ENCODE data around the gene SDE2.
"Not testable (repeated sequence)": the region's sequence is repeated elsewhere in the genome, so short reads cannot be mapped to it uniquely, and the experiment has no call there.

SDE2 gene

DNA sequence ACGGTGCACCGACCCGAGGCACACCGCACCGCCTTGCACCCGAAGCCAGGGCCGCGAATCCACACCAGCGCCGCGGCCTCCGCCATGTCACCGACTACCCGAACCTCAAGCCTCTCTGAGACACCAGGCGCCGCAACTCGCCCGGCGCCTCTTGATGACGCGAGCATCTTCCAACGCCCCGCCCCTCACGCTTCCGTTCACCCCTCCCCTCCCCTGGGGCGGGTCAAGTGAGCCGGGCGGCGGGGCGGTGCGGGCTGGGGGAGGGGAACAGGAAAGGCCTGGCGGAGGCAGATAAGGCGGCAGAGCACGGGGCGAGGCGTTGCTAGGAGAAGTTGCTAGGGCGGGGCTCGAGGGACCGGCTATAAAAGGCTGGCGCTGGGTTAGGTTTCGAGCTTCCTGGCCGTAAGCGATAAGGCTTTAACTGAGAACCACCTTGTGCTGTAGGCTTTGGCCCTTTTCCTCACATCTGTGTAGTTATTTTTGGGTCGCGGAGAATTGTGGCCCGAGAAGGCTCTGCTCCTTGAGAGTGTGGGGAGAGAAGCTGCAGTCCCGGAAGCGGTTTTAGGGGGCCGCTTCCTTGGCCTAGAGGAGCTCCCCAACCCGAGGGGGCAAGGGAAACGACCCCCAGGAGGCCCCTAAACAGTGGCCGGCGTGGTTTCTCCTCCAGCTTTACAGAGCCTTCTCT is at the start of gene SDE2:
SDE2 (minus strand) TSS at position 117 of the 685 bp plus-strand sequence; CDS start at position 86, 31 bp downstream.
- DNase-seq, result peak; percentile 100

DNA sequence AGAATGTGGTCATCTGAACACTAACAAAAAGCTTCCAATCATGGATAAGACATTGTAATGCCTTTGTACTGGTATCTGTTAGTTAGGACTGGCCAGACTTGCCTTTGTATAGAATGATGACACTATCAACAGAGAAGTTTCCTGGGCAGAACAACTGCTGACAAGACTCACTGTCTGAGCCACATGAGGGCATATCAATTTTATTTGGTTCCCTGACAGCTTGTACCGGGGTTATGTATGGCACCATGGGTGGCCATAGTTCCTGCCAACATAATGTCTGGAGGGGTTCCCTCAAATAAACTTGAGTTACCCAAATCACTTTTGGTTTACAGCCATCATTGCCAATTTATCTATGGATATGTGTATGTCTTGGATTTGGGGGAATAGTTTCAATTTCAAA is 49.7 kb upstream of the SDE2 start:
- no peak for DNase-seq

DNA sequence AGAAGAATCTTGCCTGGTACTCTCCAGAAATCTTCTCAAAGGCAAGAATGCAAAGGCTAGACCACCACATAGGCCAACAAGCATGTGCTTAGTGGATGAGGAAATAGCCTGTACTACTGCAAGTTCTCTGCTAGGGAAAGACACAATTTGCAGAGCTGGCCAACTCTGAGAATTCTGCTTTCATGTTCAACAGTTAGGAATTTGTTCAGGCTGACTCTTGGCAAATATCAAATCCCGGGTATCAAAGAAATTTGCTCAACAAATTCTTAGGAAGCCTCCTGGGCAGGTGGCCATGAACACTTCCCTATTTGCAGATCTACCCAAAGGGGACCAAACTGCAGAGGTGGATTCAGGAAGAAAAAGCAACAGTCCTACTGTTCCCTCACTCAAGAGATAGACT is 48.4 kb upstream of the SDE2 start:
- DNase-seq, result no peak

DNA sequence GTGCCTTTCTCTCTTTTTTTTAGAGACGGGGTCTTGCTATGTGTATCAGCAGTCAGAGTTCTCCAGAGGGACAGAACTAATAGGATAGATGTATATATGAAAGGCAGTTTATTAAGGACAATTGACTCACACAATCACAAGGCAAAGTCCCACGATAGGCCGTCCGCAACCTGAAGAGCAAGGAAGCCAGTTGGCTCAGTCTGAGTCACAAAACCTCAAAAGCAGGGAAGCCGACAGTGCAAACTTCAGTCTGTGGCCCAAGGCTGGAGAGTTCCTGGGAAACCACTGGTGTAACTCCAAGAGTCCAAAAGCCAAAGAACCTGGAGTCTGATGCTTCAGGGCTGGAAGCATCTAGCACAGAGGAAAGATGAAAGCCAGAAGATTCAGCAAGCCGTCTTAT is 47.1 kb upstream of the SDE2 start:
- DNase-seq, result no peak

DNA sequence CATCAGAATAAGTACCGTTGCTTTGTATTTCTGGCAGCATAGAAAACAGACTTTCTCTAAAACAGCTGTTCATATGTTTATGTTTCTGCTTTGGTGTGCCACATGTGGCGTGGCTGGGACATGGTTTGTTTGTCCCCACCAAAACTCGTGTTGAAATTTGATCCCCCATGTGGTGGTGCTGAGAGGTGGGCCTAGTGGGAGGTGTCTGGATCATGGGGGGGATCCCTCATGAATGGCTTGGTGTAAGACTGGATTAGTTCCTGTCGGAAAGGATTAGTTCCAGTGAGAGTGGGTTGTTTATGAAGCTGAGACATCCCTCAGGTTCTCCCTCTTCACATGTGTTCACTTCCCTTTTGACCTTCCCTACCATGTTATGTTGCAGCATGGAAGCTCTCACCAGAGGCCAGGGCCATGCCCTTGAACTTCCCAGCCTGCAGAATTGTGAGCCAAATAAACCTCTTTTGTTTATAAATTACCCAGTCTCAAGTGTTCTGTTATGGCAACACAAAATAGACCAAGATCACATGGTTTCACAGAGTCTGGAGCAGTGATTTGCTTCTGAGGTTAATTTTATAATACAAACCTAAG is 45.5 kb upstream of the SDE2 start:
- DNase-seq, result no peak

DNA sequence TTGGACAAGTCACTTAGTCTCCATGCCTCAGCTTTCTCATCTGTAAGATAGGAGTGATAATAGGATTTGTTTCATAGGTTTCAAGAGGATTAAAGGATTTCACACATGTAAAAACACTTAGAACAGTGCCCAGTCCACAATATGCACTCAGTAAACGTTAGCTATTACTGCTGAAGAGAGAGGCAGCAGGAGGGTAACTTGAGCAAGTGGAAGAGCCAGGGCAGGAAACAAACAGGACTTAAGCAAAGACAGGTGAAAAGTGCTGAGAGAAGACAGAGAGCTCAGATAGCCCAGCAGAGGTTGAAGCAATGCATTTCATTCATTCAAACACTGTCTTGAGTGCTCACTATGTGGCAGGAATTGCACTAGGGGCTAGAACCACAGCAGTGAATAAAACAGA is 42.3 kb upstream of the SDE2 start:
- no peak for DNase-seq

DNA sequence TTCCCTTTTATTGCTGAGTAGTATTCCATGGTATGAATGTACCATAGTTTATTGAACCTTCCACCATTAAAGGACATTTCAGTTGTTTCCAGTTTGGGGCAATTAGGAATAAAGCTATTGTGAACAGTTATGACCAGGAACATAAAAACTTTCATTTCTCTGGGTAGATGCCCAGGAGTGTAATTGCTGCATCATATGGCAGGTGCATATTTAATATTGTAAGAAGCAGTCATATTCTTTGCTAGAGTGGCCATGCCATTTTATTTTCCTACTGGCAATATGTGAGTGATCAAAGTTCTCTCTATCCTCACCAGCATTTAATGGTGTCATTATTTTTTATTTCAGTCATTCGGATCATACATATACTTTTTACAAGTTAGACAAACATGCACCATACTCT is 39.5 kb upstream of the SDE2 start:
- DNase-seq, result no peak

DNA sequence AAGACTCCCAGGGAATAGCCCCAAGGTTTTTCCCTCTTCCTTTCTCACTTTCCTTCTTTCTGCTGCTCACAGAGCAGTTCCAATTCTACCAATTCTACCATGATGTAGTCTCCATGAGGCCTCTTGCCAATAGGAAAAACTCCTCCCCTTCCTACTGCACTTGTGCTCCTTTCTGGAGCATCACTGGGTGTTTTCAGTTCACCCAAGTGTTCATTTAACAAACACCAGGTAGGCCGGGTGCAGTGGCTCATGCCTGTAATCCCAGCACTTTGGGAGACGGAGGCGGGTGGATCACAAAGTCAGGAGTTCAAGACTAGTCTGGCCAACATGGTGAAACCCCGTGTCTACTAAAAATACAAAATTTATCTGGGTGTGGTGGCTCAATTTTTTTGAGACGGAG is 36.8 kb upstream of the SDE2 start:
- DNase-seq, result no peak

DNA sequence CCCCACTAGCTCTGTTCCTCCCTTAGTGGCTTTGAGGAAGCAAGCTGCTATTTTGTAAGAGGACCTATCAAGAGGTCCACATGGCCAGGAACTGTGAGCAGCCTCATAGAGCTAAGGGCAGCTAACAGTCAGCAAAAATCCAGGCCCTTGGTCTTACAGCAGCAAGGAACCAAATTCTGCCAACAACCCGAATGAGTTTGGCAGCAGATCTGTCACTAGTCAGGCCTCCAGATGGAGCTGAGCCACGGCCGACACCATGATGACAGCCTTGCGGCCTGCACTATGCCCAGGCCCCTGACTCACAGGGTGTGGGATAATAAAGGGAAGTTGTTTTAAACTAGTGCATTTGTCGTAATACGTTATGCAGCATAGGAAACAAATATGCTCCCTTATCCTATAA is 35.3 kb upstream of the SDE2 start:
- peak; percentile 22 to 82 for DNase-seq

DNA sequence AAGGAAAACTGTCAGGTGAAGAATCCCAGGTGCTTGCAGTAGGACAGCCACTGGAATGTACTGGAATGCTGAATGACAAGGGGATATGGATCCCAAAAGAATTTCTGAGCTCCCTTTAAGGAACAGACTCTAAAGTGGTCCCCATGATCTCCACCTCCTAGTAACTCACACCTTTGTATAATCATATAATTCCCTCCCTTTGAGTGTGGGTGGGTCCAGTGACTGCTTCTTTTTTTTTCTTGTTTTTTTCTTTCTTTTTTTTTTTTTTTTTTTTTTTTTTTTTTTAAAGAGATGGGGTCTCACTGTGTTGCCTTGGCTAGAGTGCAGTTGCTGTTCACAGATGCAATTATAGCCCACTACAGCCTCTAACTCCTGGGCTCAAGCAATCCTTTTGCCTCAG is 34.8 kb upstream of the SDE2 start:
- no peak for DNase-seq

DNA sequence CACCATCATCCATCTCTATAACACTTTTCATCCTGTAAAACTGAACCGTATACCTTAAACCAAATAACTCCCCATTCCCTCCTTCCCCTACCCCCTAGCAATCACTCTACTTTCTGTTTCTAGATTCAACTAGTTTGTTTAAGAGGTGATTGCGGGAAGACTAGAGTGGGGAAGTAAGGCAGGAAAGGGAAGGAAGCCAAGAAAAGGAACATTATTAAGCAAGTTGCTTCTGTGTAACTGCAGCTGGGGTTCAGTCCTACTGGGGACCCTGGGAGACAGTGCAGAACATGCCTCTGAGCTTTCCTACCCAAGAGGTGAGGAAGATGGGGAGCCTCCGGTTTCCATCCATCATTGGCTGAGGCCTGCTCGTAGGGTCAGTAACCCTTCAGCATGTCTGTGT is 34.4 kb upstream of the SDE2 start:
- DNase-seq, result no peak

DNA sequence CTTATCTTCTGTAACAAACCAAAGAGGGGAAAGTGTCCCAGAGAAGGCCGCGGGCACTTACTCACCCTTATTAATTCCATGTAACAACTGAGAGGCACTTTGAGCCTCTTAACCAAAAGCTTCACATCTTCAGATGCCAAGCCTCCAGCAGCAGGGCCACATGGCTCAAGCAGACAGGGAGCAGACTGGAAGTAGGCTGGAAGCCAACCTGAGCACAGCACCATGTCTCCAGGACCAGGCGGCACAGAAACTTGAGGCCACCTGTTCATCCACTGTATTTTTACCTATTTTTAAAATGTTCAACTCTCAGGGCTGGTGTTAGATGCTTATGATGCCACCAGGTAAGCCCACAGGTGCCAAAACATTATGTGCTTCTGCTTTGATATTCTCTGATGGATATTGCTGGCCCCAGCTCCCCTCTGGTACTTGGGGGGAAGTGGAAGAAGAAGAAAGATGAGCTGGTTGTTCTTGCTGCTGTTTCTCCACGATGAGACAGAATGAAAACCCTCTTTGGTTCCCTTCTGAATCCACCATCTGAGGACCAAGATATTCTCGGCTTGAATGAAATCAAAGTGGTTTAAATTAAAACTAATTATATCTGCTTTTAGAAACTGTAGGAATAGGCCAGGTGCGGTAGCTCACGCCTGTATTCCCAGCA is 30.6 kb upstream of the SDE2 start:
- no peak for DNase-seq

DNA sequence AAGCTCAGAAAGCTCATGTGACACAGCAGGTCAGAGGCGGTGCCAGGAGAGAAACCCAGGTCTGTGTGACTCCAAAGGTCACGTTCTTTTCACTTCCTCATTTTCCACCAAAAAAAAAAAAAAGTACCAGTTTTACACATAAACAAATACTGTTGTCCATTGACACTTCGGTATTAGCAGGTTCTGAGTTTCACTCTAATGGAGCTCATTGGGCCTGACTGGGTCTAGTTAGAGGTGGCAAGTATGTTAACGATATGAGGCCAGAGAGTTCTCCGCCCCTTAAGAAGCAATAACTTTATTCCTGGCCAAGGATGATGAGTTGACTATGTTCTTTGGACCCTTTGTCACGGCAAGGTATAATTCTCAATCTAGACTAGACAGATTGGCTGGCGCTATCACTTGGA is 30.0 kb upstream of the SDE2 start:
- DNase-seq, result peak in 1 of 2 donors; percentile 73

DNA sequence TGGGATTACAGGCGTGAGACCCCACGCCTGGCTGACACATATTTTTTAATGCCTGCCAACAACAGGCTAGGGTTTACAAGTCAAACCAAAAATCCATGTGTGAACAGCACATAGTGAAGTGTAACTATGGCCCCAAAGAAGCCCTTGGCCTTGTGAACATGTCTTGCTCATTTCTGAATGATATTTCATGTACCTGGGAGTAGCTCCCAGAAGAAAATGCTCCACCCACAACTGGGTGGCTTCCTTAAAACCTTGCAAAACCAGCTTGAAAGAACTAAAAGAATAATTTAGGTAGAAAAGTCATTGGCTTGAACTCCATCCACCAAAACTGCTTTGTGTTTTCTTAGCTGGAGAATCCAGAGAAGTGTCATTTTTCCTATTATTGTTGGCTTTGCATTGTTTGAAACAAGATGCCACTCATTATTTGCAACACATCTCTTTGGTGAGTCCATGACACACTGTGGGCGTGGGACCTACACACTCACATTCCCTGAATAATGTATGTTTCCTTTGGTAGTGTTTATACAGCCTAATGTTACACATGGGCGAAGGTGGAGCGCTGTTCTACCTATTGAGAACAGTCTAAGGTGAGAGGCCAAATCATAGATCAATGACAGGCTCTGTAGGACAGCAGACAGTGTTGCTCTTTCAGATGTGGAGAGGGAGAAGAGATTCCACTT is 28.5 kb upstream of the SDE2 start:
- DNase-seq, result no peak

DNA sequence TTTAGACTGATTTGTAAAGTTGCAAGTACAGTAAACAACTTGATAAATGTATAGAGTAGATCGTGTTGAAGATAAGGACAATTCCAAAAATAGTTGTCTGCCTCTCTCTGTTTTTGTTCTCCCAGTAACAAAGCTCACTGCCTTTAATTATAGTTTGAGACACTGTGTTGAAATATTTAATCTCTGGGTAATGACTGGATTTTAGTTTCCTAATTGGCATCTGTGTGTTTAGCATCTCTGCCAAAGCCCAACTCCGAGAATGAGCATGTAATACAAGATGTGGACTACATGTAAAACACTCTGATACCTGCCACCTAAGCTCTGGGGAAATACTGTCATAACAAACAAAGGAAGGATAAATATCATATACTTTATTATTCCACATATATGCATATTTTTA is 27.7 kb upstream of the SDE2 start:
- DNase-seq, result no peak

DNA sequence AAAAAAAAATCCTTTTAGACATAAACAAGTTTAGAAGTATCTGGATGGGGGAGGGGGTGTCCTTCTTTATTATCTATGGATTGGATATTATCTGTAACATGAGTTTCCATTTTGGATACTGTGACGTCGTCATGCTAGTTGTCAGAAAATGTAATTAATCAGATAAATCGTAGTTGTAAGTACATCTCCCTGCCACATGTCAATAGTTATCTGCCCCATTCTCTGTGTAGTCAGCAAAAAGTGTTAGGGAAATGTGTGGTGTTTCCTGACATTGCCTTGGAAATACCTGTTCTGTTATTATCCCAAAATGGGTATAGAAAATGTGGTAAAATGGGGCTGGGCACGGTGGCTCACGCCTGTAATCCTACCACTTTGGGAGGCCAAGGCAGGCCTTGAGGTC is 24.6 kb upstream of the SDE2 start:
- DNase-seq, result no peak

DNA sequence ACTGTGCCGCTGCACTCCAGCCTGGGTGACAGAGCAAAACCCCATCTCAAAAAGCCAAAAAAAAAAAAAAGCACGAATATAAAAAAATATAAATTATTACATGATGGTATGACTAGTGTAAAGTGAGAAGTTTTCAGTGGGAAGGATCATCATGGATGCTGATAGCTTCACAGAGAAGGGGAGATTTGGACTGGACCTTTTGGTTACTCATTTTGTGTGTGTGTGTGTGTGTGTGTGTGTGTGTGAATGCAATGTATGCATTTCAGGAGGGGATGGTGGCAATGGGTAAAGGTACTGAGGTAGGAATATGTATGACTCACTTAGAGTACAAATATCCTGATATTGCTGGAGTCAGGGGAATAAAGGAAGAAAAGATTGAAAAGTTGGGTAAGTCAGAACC is 22.7 kb upstream of the SDE2 start:
- no peak for DNase-seq

DNA sequence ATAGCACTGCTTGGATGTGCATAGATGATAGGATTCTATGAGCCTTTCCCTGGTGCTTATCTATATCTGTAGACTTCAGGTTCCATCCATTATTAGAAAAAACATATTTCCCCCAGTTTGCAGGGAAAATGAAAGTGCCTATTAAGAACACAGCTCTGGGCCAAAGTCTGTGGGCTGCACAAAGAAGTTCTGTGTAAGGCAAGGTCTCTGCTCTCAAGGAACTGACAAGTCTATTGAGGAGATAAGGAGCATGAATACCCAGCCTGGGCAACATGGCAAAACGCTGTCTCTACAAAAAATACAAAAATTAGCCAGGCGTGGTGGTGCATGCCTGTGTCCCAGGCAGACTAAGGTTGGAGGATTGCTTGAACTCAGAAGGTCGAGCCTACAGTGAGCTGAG is 22.3 kb upstream of the SDE2 start:
- DNase-seq, result no peak

DNA sequence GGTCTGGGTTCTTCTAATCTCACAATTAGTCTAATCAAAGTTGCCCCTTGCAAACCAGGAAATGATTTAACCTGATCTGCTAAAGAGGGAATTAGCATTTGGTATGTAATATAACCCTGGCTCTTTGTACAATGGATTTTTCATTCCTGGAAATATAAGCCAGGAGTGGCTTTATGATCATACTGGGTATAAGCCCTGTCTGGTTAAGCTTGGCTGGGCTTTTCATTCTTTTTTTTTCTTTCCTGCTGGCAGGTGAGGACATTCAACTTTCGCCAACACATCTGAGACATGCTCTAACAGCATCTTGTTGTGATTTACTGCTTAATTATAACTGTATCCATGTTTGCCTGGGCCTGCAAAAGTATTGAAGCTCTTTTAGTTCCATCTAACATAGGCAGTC is 20.4 kb upstream of the SDE2 start:
- no peak for DNase-seq

DNA sequence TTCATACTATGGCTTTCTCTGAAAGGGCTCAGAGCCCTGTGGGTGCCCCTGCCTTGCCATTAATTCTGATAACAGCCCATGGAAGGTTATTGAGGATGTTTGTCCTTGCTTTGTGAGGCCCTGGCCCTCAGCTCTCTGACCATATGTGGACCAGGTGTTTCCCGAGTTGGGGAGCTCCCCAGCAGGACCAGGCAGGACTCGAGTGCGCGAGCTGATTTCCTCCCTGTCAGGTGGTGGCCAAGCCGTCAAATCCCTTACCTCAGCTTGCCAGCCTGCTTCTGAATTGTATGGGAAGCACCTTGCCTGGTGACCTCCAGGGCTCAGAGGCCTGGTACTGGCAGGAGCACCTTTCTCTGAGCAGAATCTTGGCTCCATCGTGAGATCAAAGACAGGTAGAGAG is 17.9 kb upstream of the SDE2 start:
- no peak for DNase-seq

DNA sequence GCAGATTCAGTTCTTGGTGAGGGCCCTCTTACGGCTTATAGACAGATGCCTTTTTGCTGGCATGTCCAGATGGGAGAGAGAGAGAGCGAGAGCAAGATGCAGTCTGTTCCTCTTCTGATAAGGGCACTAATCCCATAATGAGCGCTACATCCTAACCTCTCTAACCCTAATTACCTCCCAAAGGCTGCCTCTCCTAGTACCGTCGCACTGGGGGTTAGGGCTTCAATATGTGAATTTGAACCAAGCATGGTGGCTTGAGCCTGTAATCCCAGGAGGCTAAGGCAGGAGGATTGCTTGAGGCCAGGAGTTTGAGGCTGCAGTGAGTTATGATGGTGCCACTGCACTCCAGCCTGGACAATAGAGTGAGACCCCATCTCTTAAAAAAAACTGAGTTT is 10.5 kb upstream of the SDE2 start:
- no peak for DNase-seq

DNA sequence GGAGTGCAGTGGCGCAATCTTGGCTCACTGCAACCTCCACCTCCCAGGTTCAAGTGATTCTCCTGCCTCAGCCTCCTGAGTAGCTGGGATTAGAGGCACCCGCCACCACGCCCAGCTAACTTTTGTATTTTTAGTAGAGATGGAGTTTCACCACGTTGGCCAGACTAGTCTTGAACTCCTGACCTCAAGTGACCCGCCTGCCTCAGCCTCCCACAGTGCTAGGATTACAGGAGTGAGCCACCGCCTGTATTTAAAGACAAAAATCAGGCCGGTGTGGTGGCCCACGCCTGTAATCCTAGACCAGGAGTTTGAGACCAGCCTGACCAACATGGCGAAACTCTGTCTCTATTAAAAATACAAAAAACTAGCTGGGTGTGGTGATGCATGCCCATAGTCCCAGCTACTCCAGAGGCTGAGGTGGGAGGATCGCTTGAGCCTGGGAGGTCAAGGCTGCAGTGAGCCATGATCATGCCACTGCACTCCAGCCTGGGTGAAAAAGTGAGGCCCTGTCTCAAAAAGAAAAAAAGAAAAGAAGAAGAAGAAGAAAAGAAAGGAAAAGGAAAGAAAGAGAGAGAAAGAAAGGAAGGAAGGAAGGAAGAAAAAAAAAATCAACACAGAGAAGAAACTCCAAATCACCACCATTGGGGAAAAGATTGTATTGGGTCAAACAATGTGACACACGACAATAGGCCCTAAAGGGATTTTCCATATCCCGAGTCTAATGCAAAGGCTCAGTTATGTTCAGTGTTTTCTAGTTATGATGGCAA is 8.2 kb upstream of the SDE2 start:
- DNase-seq, result not testable (repeated sequence)

DNA sequence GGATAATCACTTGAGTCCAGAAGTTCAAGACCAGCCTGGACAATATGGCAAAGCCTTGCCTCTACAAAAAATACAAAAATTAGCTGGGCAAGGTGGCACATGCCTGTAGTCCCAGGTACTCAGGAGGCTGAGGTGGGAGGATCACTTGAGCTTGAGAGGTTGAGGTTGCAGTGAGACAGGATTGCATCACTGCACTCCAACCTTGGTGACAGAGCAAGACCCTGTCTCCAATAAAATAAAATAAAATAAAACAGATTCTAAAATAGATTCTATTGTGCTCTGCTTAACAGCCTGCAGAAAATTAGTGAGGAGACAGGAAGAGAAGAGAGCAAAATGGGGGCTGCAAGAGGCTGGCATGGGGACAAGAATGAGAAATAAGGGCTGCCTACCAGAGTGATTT is 7.5 kb upstream of the SDE2 start:
- DNase-seq, result no peak

Measured in CD4-positive, alpha-beta T cell treated with Interleukin-1 beta for 1 hour (primary cell).